ENCODE results near the gene MYOCOS. TPM values are rescaled to one million over a fixed set of nuclear protein-coding genes. Genes with fewer than 3 reads are reported as not detected.

The MYOCOS gene
- total and polyA plus RNA-seq, 12 donors, result not detected

DNA sequence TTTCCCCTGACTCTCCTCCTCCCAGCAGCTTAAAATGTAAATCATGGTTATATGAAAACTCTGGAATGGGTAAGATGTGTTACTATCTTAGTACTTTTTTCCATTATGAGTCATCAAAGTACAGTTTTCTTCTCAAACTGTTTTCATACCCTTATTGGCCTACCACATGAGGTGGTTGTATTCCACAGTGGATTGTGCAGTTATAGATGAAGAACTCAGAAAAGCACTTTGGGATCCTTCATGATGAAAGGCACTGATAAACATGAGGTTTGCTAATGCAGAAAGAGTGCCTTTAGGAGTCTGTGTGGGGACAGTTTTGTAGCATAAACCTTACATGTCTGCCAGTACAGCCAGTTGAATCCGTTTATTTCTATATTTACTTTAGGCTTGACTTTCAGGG, 32.0 kb upstream of the MYOCOS start:
- H3K36me3 ChIP-seq, result peaks cover 0 to 100% (median 67%) of the 10 kb centered on the region in 9 donors
- intact Hi-C loops (cut with DNase I), result no loop called here
- TF ChIP-seq, protein P1, sequence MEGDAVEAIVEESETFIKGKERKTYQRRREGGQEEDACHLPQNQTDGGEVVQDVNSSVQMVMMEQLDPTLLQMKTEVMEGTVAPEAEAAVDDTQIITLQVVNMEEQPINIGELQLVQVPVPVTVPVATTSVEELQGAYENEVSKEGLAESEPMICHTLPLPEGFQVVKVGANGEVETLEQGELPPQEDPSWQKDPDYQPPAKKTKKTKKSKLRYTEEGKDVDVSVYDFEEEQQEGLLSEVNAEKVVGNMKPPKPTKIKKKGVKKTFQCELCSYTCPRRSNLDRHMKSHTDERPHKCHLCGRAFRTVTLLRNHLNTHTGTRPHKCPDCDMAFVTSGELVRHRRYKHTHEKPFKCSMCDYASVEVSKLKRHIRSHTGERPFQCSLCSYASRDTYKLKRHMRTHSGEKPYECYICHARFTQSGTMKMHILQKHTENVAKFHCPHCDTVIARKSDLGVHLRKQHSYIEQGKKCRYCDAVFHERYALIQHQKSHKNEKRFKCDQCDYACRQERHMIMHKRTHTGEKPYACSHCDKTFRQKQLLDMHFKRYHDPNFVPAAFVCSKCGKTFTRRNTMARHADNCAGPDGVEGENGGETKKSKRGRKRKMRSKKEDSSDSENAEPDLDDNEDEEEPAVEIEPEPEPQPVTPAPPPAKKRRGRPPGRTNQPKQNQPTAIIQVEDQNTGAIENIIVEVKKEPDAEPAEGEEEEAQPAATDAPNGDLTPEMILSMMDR (IDR thresholded peaks at IDR 0.05), result no peak
- DNase-seq (no peak), ATAC-seq (no peak)
- H3K27me3 ChIP-seq, result no peaks in the 10 kb centered on the region
- no peaks in the 10 kb centered on the region for H3K9me3 ChIP-seq
- H3K27ac ChIP-seq, result no peak overlapping the region
- no peak overlapping the region for H3K4me3 ChIP-seq
- H3K4me1 ChIP-seq, result no peaks in the 10 kb centered on the region
- 74 to 79% methylated on average over 1 of the region's 1 CpG for WGBS, 2 donors

DNA sequence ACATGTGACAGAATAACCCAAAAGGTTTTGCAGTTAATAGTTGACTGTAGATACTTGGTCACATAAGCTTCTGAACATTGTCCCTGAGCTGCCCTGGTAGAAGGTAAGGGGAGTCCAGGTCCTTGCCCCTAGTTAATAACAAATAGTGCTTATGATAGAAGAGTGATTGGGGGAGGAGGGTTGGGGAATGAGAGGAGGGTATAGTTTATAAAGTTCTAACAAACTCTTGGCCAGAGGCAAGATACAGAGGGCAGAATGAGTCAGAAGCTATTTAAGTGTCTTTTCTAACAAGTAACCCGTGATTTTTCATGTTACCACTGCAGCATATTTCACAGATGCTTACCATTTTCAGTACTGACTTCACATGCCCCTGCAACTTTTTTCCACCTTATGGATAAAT, 26.7 kb upstream of the MYOCOS start:
- Histone ChIP-seq H3K9me3 (no peaks in the 10 kb centered on the region), H3K27me3 (no peaks in the 10 kb centered on the region), H3K27ac (no peak overlapping the region), H3K4me3 (no peak overlapping the region), H3K36me3 (peaks cover 0 to 53% (median 30%) of the 10 kb centered on the region in 9 donors), H3K4me1 (peaks cover 0 to 12% (median 0%) of the 10 kb centered on the region in 9 donors)
- ATAC-seq, result peak in 4 of 8 donors; percentile 26 to 78 (median 52)
- TF ChIP-seq, protein P1 (IDR thresholded peaks at IDR 0.05), result no peak
- intact Hi-C loops (cut with DNase I), result loop anchor here in 1 of 10 donors (2.0 kb wide), 1 partner anchor 27 kb away; no protein-coding TSS in a partner anchor
- no peak for DNase-seq
- 65 to 83% methylated on average over 1 of the region's 1 CpG for WGBS, 2 donors

DNA sequence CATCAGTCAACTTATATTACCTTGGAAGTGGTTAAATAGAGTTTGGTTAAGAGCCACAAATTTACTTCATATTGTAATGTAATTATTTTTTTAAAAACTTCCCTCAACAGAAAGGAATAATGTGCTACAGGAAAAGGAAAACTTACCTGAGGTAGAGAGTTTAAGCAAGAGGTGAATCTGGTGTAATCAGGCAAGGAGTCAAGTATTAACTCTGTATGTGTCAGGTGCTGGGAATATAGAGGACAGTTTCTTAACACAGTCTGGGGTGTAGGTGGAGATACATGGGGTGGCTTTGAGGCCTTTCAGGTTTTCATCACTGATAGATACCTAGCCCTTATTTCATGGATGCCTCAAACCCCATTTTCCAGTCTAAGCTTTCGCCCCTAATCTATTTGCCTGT, 25.9 kb upstream of the MYOCOS start:
- peaks cover 0 to 12% (median 0%) of the 10 kb centered on the region in 9 donors for H3K4me1 ChIP-seq
- DNase-seq (no peak), ATAC-seq (no peak)
- TF ChIP-seq, protein P1 (IDR thresholded peaks at IDR 0.05), result no peak
- no peaks in the 10 kb centered on the region for H3K27me3 ChIP-seq
- H3K27ac ChIP-seq, result no peak overlapping the region
- no peaks in the 10 kb centered on the region for H3K9me3 ChIP-seq
- 95 to 100% methylated on average over 1 of the region's 1 CpG for WGBS, 2 donors
- H3K4me3 ChIP-seq, result no peak overlapping the region
- intact Hi-C loops (cut with DNase I), result no loop called here
- H3K36me3 ChIP-seq, result peaks cover 0 to 45% (median 22%) of the 10 kb centered on the region in 9 donors

DNA sequence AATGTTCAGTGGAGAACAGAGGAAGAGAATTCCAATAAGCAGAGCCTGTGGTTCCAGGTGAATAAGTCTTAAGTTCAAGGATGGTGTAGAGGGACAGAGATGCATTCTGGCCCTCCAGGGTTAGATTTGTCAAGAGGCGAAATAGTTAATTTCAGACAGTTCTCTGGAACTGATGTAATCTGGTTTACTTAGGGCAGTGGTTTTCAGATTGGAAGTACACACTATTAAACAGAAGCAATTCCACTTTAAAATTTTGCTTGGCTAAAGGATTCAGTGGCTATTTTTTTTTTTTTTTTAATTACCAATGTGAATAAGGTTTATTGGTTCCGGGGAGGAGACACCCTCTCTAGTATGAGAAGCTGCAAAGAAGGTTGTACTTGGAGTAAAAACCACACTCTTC, 25.3 kb upstream of the MYOCOS start:
- no peaks in the 10 kb centered on the region for H3K9me3 ChIP-seq
- intact Hi-C loops (cut with DNase I), result no loop called here
- no peak for DNase-seq
- peaks cover 0 to 12% (median 0%) of the 10 kb centered on the region in 9 donors for H3K4me1 ChIP-seq
- no peak overlapping the region for H3K27ac ChIP-seq
- no peak overlapping the region for H3K4me3 ChIP-seq
- no peaks in the 10 kb centered on the region for H3K27me3 ChIP-seq
- peaks cover 0 to 39% (median 16%) of the 10 kb centered on the region in 9 donors for H3K36me3 ChIP-seq
- TF ChIP-seq, protein P1 (IDR thresholded peaks at IDR 0.05), result no peak
- ATAC-seq, result no peak
- 93 to 98% methylated on average over 2 of the region's 2 CpGs for WGBS, 2 donors

Measured in heart right ventricle (tissue), 16 donors.